ENCODE measurements around the gene FBXO47. TPM values are rescaled to one million over a fixed set of nuclear protein-coding genes. Genes with fewer than 3 reads are reported as not detected.
A peak's percentile ranks its signal among the peaks of the same experiment; 100 is the strongest.
"Not testable (repeated sequence)": the region's sequence is repeated elsewhere in the genome, so short reads cannot be mapped to it uniquely, and the experiment has no call there.

FBXO47 gene
- total RNA-seq, 2 donors from 2014 or later: not detected

- Mint-ChIP-seq H3K4me1 (no peaks in the 10 kb centered on the region), H3K9me3 (no peaks in the 10 kb centered on the region), H3K27me3 (no peaks in the 10 kb centered on the region), H3K27ac (no peak overlapping the region), H3K36me3 (ENCODE audit: low read depth) (no peaks in the 10 kb centered on the region), H3K4me3 (no peak overlapping the region)
- ATAC-seq (replicated peaks): no peak
Observed at GRCh38 chr17:38958756-38959155, 8.4 kb downstream of the FBXO47 start.

- Mint-ChIP-seq H3K36me3 (ENCODE audit: low read depth) (no peaks in the 10 kb centered on the region), H3K27me3 (no peaks in the 10 kb centered on the region), H3K9me3 (no peaks in the 10 kb centered on the region), H3K4me1 (no peaks in the 10 kb centered on the region), H3K27ac (no peak overlapping the region), H3K4me3 (no peak overlapping the region)
- ATAC-seq (replicated peaks): no peak
Observed at GRCh38 chr17:38958326-38958725, 8.9 kb downstream of the FBXO47 start.

GRCh38 chr17:38953800-38954199 is 13.4 kb downstream of the FBXO47 start:
- H3K27me3 Mint-ChIP-seq; H3K4me3 Mint-ChIP-seq; H3K27ac Mint-ChIP-seq; H3K4me1 Mint-ChIP-seq; H3K36me3 Mint-ChIP-seq (ENCODE audit: low read depth); ATAC-seq (replicated peaks); H3K9me3 Mint-ChIP-seq: not testable (repeated sequence)

GRCh38 chr17:38947189-38947588 is 20.0 kb downstream of the FBXO47 start:
- H3K27ac Mint-ChIP-seq: no peak overlapping the region
- H3K9me3 Mint-ChIP-seq: no peaks in the 10 kb centered on the region
- no peak overlapping the region for H3K4me3 Mint-ChIP-seq
- no peaks in the 10 kb centered on the region for H3K27me3 Mint-ChIP-seq
- no peaks in the 10 kb centered on the region for H3K36me3 Mint-ChIP-seq (ENCODE audit: low read depth)
- peak; percentile 48 for ATAC-seq (replicated peaks)
- H3K4me1 Mint-ChIP-seq: no peaks in the 10 kb centered on the region

- no peak overlapping the region for H3K27ac Mint-ChIP-seq
- peak; percentile 39 for ATAC-seq (replicated peaks)
- H3K4me3 Mint-ChIP-seq: no peak overlapping the region
- no peaks in the 10 kb centered on the region for H3K9me3 Mint-ChIP-seq
- H3K36me3 Mint-ChIP-seq (ENCODE audit: low read depth): no peaks in the 10 kb centered on the region
- H3K27me3 Mint-ChIP-seq: no peaks in the 10 kb centered on the region
- H3K4me1 Mint-ChIP-seq: no peaks in the 10 kb centered on the region
Observed at GRCh38 chr17:38943607-38944006, 23.6 kb downstream of the FBXO47 start.

- Mint-ChIP-seq H3K4me1 (no peaks in the 10 kb centered on the region), H3K27ac (no peak overlapping the region), H3K9me3 (no peaks in the 10 kb centered on the region), H3K36me3 (ENCODE audit: low read depth) (no peaks in the 10 kb centered on the region), H3K27me3 (no peaks in the 10 kb centered on the region), H3K4me3 (no peak overlapping the region)
- ATAC-seq (replicated peaks): no peak
Observed at GRCh38 chr17:38942696-38943334, 24.4 kb downstream of the FBXO47 start.

GRCh38 chr17:38940404-38940803 is 26.8 kb downstream of the FBXO47 start:
- Mint-ChIP-seq H3K27ac (no peak overlapping the region), H3K4me3 (no peak overlapping the region), H3K36me3 (ENCODE audit: low read depth) (no peaks in the 10 kb centered on the region), H3K9me3 (no peaks in the 10 kb centered on the region), H3K4me1 (no peaks in the 10 kb centered on the region), H3K27me3 (no peaks in the 10 kb centered on the region)
- no peak for ATAC-seq (replicated peaks)

GRCh38 chr17:38939987-38940386 is 27.2 kb downstream of the FBXO47 start:
- no peak overlapping the region for H3K27ac Mint-ChIP-seq
- H3K4me1 Mint-ChIP-seq: no peaks in the 10 kb centered on the region
- H3K9me3 Mint-ChIP-seq: no peaks in the 10 kb centered on the region
- H3K36me3 Mint-ChIP-seq (ENCODE audit: low read depth): no peaks in the 10 kb centered on the region
- H3K27me3 Mint-ChIP-seq: no peaks in the 10 kb centered on the region
- H3K4me3 Mint-ChIP-seq: no peak overlapping the region
- ATAC-seq (replicated peaks): no peak

- not testable (repeated sequence) for H3K27ac Mint-ChIP-seq; H3K4me1 Mint-ChIP-seq; H3K9me3 Mint-ChIP-seq; ATAC-seq (replicated peaks); H3K36me3 Mint-ChIP-seq (ENCODE audit: low read depth); H3K27me3 Mint-ChIP-seq; H3K4me3 Mint-ChIP-seq
Observed at GRCh38 chr17:38933962-38934361, 33.2 kb downstream of the FBXO47 start.

- peaks cover 13% of the 10 kb centered on the region for H3K4me1 Mint-ChIP-seq
- H3K9me3 Mint-ChIP-seq; H3K36me3 Mint-ChIP-seq (ENCODE audit: low read depth); H3K4me3 Mint-ChIP-seq; ATAC-seq (replicated peaks); H3K27ac Mint-ChIP-seq; H3K27me3 Mint-ChIP-seq: not testable (repeated sequence)
Observed at GRCh38 chr17:38930782-38931181, 36.4 kb downstream of the FBXO47 start.

GRCh38 chr17:38926293-38927070 is 40.7 kb downstream of the FBXO47 start:
- peak; percentile 96 for ATAC-seq (replicated peaks)
- Mint-ChIP-seq H3K36me3 (ENCODE audit: low read depth) (no peaks in the 10 kb centered on the region), H3K4me1 (peaks cover 25% of the 10 kb centered on the region), H3K9me3 (no peaks in the 10 kb centered on the region), H3K27ac (no peak overlapping the region), H3K4me3 (peak overlapping the region; percentile 8), H3K27me3 (no peaks in the 10 kb centered on the region)

- Mint-ChIP-seq H3K36me3 (ENCODE audit: low read depth) (peaks cover 5% of the 10 kb centered on the region), H3K9me3 (no peaks in the 10 kb centered on the region), H3K4me3 (peak within 1 kb of the TSS; percentile 8), H3K4me1 (peaks cover 27% of the 10 kb centered on the region), H3K27me3 (no peaks in the 10 kb centered on the region), H3K27ac (no peak within 1 kb of the TSS)
- ATAC-seq (replicated peaks): no peak
Observed at GRCh38 chr17:38925263-38925995, 41.8 kb downstream of the FBXO47 start, which contains the start of gene LASP1NB. Gene LASP1NB (plus strand): TSS chr17:38925614.

GRCh38 chr17:38922538-38923297 is 44.5 kb downstream of the FBXO47 start:
- ATAC-seq (replicated peaks): no peak
- Mint-ChIP-seq H3K27ac (peak overlapping the region; percentile 42), H3K4me3 (no peak overlapping the region), H3K9me3 (no peaks in the 10 kb centered on the region), H3K36me3 (ENCODE audit: low read depth) (peaks cover 32% of the 10 kb centered on the region), H3K4me1 (peaks cover 29% of the 10 kb centered on the region), H3K27me3 (no peaks in the 10 kb centered on the region)

- no peaks in the 10 kb centered on the region for H3K9me3 Mint-ChIP-seq
- ATAC-seq (replicated peaks): peak; percentile 51
- H3K4me3 Mint-ChIP-seq: peak overlapping the region; percentile 3
- peak overlapping the region; percentile 42 for H3K27ac Mint-ChIP-seq
- H3K4me1 Mint-ChIP-seq: peaks cover 26% of the 10 kb centered on the region
- H3K36me3 Mint-ChIP-seq (ENCODE audit: low read depth): peaks cover 41% of the 10 kb centered on the region
- no peaks in the 10 kb centered on the region for H3K27me3 Mint-ChIP-seq
Observed at GRCh38 chr17:38921756-38922411, 45.3 kb downstream of the FBXO47 start.

Data from activated T-helper 17 cell treated with anti-CD3 and anti-CD28 coated beads, Interleukin-2, amount 50 U/mL, for 72 hours (primary cell).